Activated naive CD8-positive, alpha-beta T cell treated with anti-CD3 and anti-CD28 coated beads, Interleukin-2, amount 50 U/mL, for 24 hours (primary cell): ENCODE measurements around the gene ELF1.

ENCODE experiments used
- ATAC-seq: fragments of 150-1000 bp; cut with Tn5 transposase; one replicate; pipeline ENCODE4 v1.10.0; 2021
- DNase-seq: peaks from one replicate; pipeline ENCODE4 v3.0.0; 2021
- H3K27ac Mint-ChIP-seq: one replicate; pipeline ENCODE4 v1.8.0; 2021; ENCODE audit warnings: mild to moderate bottlenecking, mixed read lengths
- H3K27me3 Mint-ChIP-seq: one replicate; pipeline ENCODE4 v1.8.0; 2021; ENCODE audit warnings: mixed read lengths
- H3K36me3 Mint-ChIP-seq: one replicate; pipeline ENCODE4 v1.8.0; 2021; ENCODE audit warnings: low read depth, mixed read lengths
- H3K4me1 Mint-ChIP-seq: one replicate; pipeline ENCODE4 v1.8.0; 2021; ENCODE audit warnings: mixed read lengths
- H3K4me3 Mint-ChIP-seq: one replicate; pipeline ENCODE4 v1.8.0; 2021; ENCODE audit warnings: mild to moderate bottlenecking, moderate library complexity, mixed read lengths
- H3K9me3 Mint-ChIP-seq: one replicate; pipeline ENCODE4 v1.8.0; 2021; ENCODE audit warnings: mixed read lengths

Gene ELF1

GRCh38 chr13:41026788-41027187 is 7.7 kb upstream of the ELF1 start:
- Mint-ChIP-seq H3K4me1 (peaks cover 18% of the 10 kb centered on the region), H3K4me3 (no peak overlapping the region), H3K27ac (no peak overlapping the region), H3K36me3 (peaks cover 5% of the 10 kb centered on the region), H3K9me3 (no peaks in the 10 kb centered on the region), H3K27me3 (no peaks in the 10 kb centered on the region)
- no peak for DNase-seq
- ATAC-seq: no peak

- DNase-seq (no peak), ATAC-seq (no peak)
- Mint-ChIP-seq H3K9me3 (no peaks in the 10 kb centered on the region), H3K4me1 (peaks cover 22% of the 10 kb centered on the region), H3K27me3 (no peaks in the 10 kb centered on the region), H3K4me3 (no peak overlapping the region), H3K36me3 (peaks cover 5% of the 10 kb centered on the region), H3K27ac (peak overlapping the region; percentile 9)
Observed at GRCh38 chr13:41025518-41025917, 6.4 kb upstream of the ELF1 start.

GRCh38 chr13:41019578-41020347 is 647 bp upstream of the ELF1 start:
- no peak for ATAC-seq
- H3K4me3 Mint-ChIP-seq: peak overlapping the region; percentile 91

GRCh38 chr13:41018602-41018948 is 541 bp downstream of the ELF1 start:
- DNase-seq (no peak), ATAC-seq (no peak)
- peak overlapping the region; percentile 91 for H3K4me3 Mint-ChIP-seq
- peaks cover 11% of the 10 kb centered on the region for H3K36me3 Mint-ChIP-seq
- H3K4me1 Mint-ChIP-seq: peaks cover 41% of the 10 kb centered on the region
- H3K27ac Mint-ChIP-seq: peak overlapping the region; percentile 96
- no peaks in the 10 kb centered on the region for H3K9me3 Mint-ChIP-seq
- no peaks in the 10 kb centered on the region for H3K27me3 Mint-ChIP-seq

More at GRCh38 chr13:41019578-41020347, 647 bp upstream of the ELF1 start:
- Mint-ChIP-seq H3K9me3 (no peaks in the 10 kb centered on the region), H3K4me1 (peaks cover 35% of the 10 kb centered on the region), H3K27me3 (no peaks in the 10 kb centered on the region), H3K36me3 (peaks cover 7% of the 10 kb centered on the region), H3K27ac (no peak overlapping the region)
- no peak for DNase-seq

- no peaks in the 10 kb centered on the region for H3K9me3 Mint-ChIP-seq
- no peaks in the 10 kb centered on the region for H3K27me3 Mint-ChIP-seq
- H3K36me3 Mint-ChIP-seq: peaks cover 15% of the 10 kb centered on the region
- ATAC-seq: no peak
- H3K27ac Mint-ChIP-seq: peak overlapping the region; percentile 88
- DNase-seq: no peak
- H3K4me1 Mint-ChIP-seq: peaks cover 45% of the 10 kb centered on the region
- H3K4me3 Mint-ChIP-seq: peak overlapping the region; percentile 91
Observed at GRCh38 chr13:41017817-41018601, 1.1 kb downstream of the ELF1 start.

- no peaks in the 10 kb centered on the region for H3K27me3 Mint-ChIP-seq
- peak overlapping the region; percentile 88 for H3K27ac Mint-ChIP-seq
- H3K9me3 Mint-ChIP-seq: no peaks in the 10 kb centered on the region
- no peak for ATAC-seq
- H3K4me3 Mint-ChIP-seq: peak overlapping the region; percentile 91
- DNase-seq: peak; percentile 26
- peaks cover 48% of the 10 kb centered on the region for H3K4me1 Mint-ChIP-seq
- H3K36me3 Mint-ChIP-seq: peaks cover 19% of the 10 kb centered on the region
Observed at GRCh38 chr13:41017159-41017558, 2.0 kb downstream of the ELF1 start.

GRCh38 chr13:41015920-41016319 is 3.2 kb downstream of the ELF1 start:
- DNase-seq (no peak), ATAC-seq (no peak)
- Mint-ChIP-seq H3K27me3 (no peaks in the 10 kb centered on the region), H3K9me3 (no peaks in the 10 kb centered on the region), H3K27ac (peak overlapping the region; percentile 88), H3K4me3 (peak overlapping the region; percentile 91), H3K4me1 (peaks cover 57% of the 10 kb centered on the region), H3K36me3 (peaks cover 30% of the 10 kb centered on the region)

- peak overlapping the region; percentile 91 for H3K4me3 Mint-ChIP-seq
- H3K4me1 Mint-ChIP-seq: peaks cover 59% of the 10 kb centered on the region
- no peaks in the 10 kb centered on the region for H3K27me3 Mint-ChIP-seq
- ATAC-seq (peak; percentile 82), DNase-seq (no peak)
- no peaks in the 10 kb centered on the region for H3K9me3 Mint-ChIP-seq
- peak overlapping the region; percentile 88 for H3K27ac Mint-ChIP-seq
- H3K36me3 Mint-ChIP-seq: peaks cover 33% of the 10 kb centered on the region
Observed at GRCh38 chr13:41013835-41014234, 5.3 kb downstream of the ELF1 start.

- H3K4me3 Mint-ChIP-seq: no peak overlapping the region
- peak overlapping the region; percentile 68 for H3K27ac Mint-ChIP-seq
- no peak for DNase-seq
- peaks cover 38% of the 10 kb centered on the region for H3K36me3 Mint-ChIP-seq
- H3K4me1 Mint-ChIP-seq: peaks cover 72% of the 10 kb centered on the region
- no peaks in the 10 kb centered on the region for H3K27me3 Mint-ChIP-seq
- no peak for ATAC-seq
- no peaks in the 10 kb centered on the region for H3K9me3 Mint-ChIP-seq
Observed at GRCh38 chr13:41012536-41012935, 6.6 kb downstream of the ELF1 start.

GRCh38 chr13:41011382-41011956 is 7.6 kb downstream of the ELF1 start:
- DNase-seq: no peak
- no peaks in the 10 kb centered on the region for H3K9me3 Mint-ChIP-seq
- H3K4me3 Mint-ChIP-seq: no peak overlapping the region
- peaks cover 33% of the 10 kb centered on the region for H3K36me3 Mint-ChIP-seq
- no peak for ATAC-seq
- H3K27me3 Mint-ChIP-seq: no peaks in the 10 kb centered on the region
- H3K27ac Mint-ChIP-seq: peak overlapping the region; percentile 68
- H3K4me1 Mint-ChIP-seq: peaks cover 79% of the 10 kb centered on the region

- ATAC-seq: peak; percentile 75
- Mint-ChIP-seq H3K36me3 (peaks cover 27% of the 10 kb centered on the region), H3K27ac (peak overlapping the region; percentile 80), H3K4me3 (peak overlapping the region; percentile 48), H3K4me1 (peaks cover 80% of the 10 kb centered on the region), H3K27me3 (no peaks in the 10 kb centered on the region), H3K9me3 (no peaks in the 10 kb centered on the region)
- no peak for DNase-seq
Observed at GRCh38 chr13:41008349-41008980, 10.7 kb downstream of the ELF1 start.

GRCh38 chr13:41007744-41008128 is 11.4 kb downstream of the ELF1 start:
- H3K36me3 Mint-ChIP-seq: peaks cover 22% of the 10 kb centered on the region
- peaks cover 81% of the 10 kb centered on the region for H3K4me1 Mint-ChIP-seq
- peak overlapping the region; percentile 80 for H3K27ac Mint-ChIP-seq
- no peaks in the 10 kb centered on the region for H3K9me3 Mint-ChIP-seq
- DNase-seq: no peak
- H3K27me3 Mint-ChIP-seq: no peaks in the 10 kb centered on the region
- peak overlapping the region; percentile 48 for H3K4me3 Mint-ChIP-seq
- ATAC-seq: peak; percentile 53

GRCh38 chr13:41006978-41007743 is 12.0 kb downstream of the ELF1 start:
- peaks cover 80% of the 10 kb centered on the region for H3K4me1 Mint-ChIP-seq
- no peaks in the 10 kb centered on the region for H3K9me3 Mint-ChIP-seq
- ATAC-seq (no peak), DNase-seq (no peak)
- peak overlapping the region; percentile 80 for H3K27ac Mint-ChIP-seq
- H3K36me3 Mint-ChIP-seq: peaks cover 19% of the 10 kb centered on the region
- peak overlapping the region; percentile 48 for H3K4me3 Mint-ChIP-seq
- no peaks in the 10 kb centered on the region for H3K27me3 Mint-ChIP-seq

GRCh38 chr13:41006306-41006705 is 12.8 kb downstream of the ELF1 start:
- Mint-ChIP-seq H3K4me3 (peak overlapping the region; percentile 30), H3K9me3 (no peaks in the 10 kb centered on the region), H3K36me3 (peaks cover 16% of the 10 kb centered on the region), H3K27ac (peak overlapping the region; percentile 94), H3K27me3 (no peaks in the 10 kb centered on the region), H3K4me1 (peaks cover 81% of the 10 kb centered on the region)
- ATAC-seq: no peak
- no peak for DNase-seq
